HG02642 (cell line): ENCODE measurements around the gene NUTM2B.
"Not testable (repeated sequence)": the region's sequence is repeated elsewhere in the genome, so short reads cannot be mapped to it uniquely, and the experiment has no call there.

ENCODE experiments used
- ATAC-seq: cut with Tn5 transposase; IDR thresholded peaks from one replicate; pipeline ENCODE4 v1.9.1; 2021; ENCODE audit warnings: mild to moderate bottlenecking; ENCODE audit not compliant: unreplicated experiment, poor library complexity

NUTM2B gene, protein sequence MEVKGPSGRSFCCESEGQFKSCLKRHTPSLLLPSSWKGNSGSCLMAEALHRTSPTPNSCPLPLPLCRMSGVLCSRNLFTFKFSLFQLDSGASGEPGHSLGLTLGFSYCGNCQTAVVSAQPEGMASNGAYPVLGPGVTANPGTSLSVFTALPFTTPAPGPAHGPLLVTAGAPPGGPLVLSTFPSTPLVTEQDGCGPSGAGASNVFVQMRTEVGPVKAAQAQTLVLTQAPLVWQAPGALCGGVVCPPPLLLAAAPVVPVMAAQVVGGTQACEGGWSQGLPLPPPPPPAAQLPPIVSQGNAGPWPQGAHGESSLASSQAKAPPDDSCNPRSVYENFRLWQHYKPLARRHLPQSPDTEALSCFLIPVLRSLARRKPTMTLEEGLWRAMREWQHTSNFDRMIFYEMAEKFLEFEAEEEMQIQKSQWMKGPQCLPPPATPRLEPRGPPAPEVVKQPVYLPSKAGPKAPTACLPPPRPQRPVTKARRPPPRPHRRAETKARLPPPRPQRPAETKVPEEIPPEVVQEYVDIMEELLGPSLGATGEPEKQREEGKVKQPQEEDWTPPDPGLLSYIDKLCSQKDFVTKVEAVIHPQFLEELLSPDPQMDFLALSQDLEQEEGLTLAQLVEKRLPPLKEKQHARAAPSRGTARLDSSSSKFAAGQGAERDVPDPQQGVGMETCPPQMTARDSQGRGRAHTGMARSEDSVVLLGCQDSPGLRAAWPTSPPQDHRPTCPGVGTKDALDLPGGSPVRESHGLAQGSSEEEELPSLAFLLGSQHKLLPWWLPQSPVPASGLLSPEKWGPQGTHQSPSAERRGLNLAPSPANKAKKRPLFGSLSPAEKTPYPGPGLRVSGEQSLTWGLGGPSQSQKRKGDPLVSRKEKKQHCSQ

DNA sequence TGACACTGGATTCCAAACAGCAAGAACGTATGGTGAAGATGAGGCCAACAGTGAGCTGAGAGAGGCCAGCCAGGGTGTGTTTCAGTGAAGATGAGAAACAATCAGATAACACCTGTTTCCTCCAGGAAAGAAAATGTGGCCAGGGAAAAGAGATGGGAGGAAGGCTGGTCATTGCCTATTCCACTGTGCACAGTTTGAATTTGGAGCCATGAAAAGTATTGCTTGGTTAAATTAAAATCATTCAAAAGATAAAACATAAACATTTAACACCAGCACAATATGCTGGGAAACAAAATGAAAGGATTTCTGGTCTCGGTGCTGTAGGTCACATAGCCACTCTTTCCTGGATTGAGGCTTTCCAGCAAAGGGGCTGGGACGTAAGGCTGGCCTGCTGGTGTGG is at the start of gene NUTM2B:
Gene NUTM2B, plus strand, starts transcription at position 301 of the 400 bp plus-strand sequence. CDS start 383 bp downstream, outside the sequence.
- not testable (repeated sequence) for ATAC-seq

DNA sequence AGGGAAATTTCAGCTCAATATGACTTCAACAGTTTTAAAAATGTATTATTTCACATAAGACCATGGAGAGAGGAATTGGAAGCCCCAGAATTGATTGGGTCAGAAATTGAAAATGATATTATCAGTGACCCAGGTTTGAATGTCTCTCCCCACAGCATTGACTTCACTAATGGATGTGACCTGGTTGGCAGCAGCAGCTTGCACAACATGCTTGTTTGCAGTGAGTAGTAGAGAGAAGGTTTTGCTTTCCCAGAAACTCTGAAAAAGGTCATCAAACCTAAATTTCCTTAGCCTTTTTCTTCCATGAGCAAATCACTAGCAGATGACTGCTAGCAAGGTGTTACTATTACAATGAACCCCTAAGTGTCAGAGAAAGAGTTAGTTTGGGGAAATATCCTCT is 39.7 kb upstream of the NUTM2B start:
- not testable (repeated sequence) for ATAC-seq

DNA sequence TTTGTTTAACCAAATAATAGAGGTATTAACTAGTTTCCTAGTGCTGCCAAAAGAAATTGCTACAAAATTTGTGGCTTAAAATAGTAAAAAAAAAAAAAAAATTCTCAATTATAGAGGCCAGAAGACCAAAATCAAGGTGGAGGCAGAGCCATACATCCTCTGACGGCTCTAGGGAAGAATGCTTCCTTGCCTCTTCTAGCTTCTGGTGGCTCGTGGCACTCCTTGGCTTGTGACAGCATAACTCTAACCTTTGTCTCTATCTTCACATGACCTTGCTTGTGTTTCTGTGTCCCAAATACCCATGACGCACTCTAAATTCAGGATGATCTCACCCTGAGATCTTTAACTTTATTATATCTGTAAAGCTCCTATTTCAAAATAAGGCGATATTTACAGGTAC is 38.3 kb upstream of the NUTM2B start:
- not testable (repeated sequence) for ATAC-seq

DNA sequence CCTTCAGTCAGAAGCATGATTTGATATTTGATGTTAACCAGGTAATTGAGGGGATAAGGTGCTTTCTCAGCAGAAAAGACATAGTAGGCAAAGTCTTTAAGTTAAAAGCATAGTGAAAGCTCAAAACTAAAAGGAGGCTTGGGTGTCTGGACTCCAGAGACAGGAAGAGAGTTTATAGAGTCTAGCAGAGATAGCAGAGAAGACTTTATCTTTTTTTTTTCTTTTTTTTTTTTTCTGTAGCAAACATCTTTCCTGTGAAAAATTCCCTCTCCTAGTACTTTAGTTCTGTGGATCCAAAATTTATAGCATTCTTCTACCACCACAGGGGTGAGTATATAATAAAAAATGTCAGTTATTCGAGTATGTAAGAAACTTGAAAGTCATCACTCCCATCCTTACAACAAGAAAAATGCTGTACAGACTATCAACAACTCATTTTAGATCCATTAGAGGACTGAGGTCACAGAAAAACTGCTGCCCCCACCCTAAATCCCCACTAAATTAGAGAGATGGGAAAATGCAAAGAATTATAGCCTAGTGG is 33.7 kb upstream of the NUTM2B start:
- ATAC-seq: not testable (repeated sequence)

DNA sequence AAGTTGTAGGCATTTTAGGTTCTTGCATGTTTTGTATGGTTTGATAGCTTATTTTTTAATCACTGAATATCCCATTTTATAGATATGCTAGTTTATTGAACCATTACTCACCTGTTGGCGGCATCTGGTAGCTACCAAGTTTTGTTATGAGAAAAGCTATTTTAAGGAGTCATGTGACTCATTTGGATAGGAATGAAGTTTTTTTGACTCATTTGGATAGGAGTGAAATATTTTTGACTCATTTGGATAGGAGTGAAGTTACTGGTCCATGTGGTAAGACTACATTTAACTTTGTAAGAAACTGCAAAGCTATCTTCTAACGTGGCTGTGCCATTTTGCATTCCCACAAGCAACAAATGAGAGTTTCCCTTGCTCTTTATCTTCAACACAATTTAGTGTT is 28.1 kb upstream of the NUTM2B start:
- ATAC-seq: peak; percentile 53

DNA sequence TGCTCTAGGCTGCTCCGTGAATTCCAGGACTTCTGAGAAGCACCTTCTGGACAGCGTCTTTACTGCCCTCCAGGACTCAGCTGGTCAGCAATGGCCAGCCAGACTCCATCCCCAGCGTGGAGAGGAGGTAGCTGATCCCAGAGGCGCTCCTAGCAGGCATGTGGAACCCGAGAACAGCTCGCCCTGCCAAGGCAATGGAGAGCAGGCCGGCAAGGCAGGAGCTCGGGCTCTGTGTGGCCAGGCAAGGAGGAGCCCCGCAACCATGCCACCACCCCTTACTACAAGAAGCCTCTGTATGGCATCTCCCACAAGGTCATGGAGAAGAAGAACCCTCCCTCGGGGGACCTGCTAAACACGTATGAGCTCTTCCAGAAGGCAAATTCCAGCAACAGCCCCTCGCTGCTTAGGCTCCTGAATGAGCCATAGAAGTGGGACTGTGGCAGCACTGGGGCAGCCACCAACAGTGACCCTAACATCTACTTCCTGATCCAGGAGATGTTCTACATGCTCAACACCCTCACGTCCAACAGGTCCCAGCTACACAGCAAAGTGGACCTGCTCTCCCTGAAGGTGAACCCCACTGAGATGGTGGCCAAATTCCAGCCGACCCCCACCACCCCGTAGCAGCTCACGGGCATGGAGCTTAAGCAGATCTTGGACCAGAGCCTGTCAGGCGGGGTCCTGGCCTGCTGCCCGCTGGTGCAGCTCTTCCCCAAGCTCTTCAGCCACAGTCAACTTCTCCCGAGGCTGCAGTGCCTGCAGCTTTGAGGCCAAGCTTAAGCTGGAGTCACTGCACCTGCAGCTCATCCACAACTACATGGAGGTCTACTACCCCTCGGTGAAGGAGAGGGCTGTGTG is 19.8 kb upstream of the NUTM2B start:
- not testable (repeated sequence) for ATAC-seq

DNA sequence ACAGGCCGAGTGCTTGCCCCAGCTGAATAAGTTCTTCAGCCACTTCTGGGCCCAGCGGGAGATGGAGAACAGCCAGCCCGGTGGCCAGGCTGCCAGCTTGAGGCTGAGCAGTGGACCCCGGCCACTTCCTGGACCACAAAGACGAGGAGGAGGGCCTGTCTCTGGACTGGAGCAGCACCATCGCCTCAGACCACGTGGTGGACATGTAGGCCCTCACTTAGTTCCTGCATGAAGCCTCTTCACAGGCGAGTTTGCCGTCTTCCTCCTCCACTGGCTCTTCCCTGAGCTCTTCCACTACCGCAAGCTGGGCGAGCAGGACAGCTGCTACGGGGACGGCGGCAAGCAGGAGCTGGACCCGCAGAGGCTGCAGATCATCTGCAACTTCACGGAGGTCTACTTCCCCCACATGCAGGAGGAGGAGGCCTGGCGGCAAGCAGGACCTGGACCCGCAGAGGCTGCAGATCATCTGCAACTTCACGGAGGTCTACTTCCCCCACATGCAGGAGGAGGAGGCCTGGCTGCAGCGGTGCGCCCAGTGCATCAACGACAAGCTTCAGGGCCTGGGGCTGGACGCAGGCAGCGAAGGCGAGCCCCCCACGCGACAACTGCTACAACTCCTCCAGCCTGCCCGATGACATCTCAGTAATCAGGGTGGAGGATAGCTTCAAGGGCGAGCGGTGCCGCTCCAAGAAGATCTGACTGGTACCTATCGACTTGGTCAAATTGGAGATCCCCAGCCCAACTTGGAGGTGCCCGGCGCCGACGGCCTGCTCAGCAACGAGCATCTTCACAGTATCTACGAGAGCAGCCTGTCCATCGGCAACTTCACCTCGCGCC is 18.9 kb upstream of the NUTM2B start:
- ATAC-seq: not testable (repeated sequence)

DNA sequence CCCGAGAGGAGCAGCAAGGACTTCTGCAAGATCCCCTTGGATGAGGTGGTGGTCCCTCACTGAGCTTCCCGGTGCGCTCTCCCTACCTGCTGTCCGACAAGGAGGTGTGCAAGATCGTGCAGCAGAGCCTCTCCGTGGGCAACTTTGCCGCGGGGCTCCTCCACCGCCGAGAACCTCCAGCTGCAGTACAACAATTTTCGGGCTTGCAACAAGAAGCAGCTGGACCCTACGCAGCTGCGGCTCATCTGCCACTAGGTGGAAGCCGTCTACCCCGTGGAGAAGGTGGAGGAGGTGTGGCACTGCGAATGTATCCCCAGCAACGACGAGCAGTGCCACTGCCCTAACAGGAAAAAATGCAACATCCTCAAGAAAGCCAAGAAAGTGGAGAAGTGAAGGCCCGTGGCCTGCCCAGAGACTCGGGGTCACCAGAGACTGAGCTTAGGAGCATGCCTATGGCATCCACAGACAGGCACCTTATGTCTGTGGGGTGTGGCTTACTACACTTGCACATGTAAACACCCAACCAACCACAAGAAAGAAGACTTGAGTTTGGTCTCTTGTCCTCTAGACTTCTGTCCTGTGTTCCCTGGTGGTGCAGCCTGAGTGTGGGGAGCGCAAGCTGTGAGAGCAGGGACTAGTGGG is 17.9 kb upstream of the NUTM2B start:
- not testable (repeated sequence) for ATAC-seq

DNA sequence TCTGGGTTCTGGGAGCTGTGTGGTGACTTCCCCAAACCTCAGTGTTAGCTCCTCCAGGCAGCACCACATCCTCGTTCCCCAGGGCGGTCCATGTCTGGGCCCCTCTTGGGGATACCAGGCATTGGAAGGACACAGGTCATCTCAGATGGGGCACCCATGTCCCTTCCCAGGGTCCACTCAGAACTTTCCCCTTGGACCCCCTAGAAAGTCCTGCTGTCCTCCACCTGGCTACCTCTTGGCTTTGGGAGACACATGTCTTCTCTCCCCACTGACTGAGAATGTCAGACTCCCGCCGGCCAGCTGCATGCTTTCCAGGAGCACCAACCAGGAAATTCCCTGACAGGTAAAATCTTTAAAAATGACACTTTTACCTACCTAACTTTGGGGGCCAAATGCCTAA is 16.4 kb upstream of the NUTM2B start:
- ATAC-seq: not testable (repeated sequence)

DNA sequence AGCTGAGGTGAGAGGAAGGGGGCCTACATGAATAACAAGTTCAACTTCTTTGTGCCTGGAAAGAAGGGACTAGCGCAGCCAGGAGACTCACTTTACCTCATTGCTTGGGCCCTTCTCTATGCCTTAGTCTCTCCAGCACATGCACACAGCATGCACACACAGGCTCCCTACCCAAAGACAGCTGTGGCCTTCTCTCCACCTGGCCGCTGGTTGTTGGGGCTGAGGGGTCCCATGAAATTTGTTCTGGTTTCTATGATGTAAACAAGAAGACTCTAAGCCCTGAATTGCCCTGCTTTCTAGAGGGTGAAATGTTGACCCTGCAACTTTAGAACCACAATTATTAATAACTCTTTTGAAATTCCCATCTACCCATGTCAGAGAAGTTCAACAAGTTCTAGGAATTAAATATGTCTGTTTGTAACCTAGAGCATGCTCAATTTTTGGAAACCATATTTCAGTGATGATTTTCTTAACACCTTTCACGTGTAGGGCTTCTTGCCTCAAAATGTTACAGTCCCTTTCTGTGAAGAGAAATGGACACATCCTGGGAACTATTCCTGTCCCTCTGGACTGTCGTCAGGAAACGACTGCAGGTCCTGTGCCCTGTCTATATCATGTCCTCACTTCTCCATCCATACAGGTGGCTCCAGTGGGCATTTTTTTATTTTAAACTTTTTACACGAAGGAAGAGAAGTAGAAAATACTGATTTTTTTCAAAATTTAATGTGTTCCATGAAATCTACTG is 15.4 kb upstream of the NUTM2B start:
- not testable (repeated sequence) for ATAC-seq

DNA sequence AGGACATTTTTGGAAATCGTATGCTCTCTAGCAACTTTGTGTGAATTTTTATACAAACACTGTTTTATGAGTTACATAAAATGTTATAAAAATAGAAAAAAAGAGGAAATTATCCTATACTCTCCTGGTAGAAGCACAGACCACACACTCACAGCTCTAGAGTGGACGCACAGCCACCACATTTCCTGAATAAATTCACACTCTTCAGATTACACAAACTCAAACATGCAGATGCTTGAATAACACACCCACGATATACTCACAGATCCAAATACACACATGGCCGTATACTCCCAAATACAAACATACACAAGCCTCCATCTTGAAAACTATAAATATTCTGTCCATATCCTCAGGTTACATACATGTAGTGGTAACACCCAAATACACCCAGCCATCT is 14.2 kb upstream of the NUTM2B start:
- ATAC-seq: not testable (repeated sequence)

DNA sequence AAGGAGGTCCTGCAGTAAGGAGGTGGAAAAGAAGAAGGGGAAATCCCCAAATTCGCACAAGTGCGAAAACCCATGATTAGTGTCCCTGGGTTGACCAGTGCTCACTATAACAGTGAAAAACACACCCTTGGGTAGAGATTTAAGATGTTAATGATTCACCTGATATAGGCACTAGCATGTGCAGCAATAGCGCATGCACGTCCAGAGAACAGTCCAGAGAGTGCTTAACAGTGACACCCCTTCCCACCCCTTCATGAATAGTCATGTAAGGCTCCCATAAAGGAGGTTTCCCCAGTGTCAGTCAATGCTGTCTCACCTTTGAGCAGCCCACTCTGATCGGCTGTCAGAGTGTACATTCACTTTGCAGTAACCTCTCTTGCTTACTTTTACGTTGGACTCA is 6.4 kb upstream of the NUTM2B start:
- ATAC-seq: not testable (repeated sequence)

DNA sequence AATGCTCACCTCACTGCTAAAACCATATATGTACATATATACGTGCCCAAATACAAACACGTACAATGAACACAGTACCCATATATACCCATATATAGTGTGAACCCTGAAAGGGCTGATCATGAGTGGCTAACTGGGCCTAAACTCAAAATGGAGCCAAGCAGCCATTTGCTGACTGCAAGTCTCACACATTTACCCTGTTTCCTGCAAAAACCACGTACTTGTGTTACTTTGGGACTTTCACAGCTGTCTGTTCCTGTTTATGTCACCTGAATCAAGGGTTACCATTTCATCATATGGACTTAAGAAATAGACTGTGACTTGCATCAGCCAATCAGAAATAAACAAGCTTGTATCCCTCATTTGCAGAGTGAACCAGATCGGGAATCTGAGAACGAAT is 5.9 kb upstream of the NUTM2B start:
- not testable (repeated sequence) for ATAC-seq

DNA sequence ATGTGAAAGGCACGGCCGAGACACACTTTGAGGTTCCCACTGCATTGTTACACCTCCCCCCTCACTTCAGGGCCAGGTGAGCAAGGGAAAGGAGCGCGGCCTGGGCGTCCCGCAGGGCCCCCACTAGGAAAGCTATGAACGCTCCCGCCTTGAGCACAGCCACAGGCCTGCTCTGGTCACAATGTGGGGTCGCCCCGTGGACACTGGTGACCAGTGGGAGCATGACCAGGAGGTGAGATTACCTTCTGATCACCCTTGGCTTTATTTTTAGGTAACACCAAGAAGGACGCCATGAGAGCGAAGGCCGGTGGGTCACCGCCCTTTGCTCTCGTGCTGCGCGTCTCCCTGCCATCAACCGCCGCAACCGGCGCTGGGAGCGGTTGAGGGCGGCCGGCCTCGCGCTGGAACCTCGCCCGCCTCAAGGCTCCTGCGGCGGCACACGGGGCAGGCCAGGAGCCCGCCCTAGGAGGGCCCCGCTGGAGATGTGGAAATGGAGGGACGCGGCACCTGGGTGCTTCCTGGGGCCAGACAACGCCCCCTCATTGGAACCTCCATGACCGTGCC is 2.6 kb upstream of the NUTM2B start:
- not testable (repeated sequence) for ATAC-seq

DNA sequence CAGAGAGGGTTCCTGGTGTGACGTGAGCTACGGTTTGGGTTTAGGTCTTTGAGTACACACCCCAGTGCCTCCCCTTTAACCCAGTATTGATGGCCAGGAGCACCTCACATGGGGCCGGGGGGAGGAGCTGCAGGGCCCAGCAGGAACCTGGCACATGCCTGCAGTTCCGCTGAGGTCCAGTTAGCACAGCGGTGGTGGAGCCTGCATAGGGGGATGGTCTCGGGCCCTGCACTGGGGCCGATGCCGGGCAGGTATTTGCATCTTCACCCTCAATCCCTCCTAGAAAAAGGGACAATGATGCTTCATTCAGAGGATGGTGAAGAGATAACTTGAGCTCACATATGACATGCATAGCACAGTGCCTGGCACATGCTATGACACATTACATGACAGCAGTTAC is 4.0 kb downstream of the NUTM2B start:
- ATAC-seq: not testable (repeated sequence)

DNA sequence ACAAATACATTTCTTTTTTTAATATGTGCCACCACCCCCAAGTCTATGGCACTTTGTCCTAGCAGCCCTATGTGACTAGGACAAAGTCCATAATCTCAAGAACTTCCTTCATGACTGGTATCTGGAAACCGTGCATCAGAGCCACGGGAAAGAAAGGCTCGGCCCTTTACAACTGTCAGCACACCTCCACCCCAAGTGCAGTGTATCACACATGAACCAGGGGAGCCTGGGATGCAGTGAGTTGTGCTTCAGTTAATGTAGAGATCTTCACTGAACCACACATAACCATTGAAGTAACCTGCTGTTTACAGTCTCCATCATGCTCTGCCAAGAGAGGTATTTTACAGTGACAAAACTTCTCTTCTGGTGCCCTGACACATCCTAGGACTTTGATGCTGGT is 11.9 kb downstream of the NUTM2B start:
- ATAC-seq: not testable (repeated sequence)

DNA sequence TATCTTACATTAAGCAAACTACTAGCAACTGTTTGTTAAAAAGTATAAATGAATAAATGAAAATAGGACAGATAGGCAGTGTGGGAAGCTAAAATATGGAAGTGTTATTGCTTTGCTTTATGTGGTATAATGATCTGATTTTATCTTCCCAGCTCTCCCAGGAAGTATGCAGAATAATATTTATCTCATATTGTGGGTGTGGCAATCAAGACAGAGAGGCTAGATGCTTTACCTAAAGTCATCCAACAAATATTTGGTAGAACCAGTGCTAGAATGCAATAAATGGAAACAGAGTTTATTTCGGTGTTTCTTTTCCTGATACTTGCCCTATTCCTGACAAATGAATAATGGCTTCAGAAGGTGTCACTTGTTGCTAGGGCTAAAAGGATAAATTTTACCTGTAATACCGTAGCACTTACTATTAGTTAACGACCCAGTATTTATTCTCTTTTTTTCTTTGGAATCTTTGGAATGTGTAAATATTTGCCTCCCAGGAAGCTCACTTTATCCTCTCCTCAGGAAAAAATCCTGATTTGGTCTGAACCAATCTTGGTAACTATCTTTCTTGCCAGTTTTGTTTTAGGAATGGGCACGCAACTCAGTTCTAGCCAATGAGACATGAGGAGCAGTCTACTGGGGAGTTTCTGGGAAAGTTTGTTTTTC is 14.0 kb downstream of the NUTM2B start:
- ATAC-seq: not testable (repeated sequence)
